Lung microvascular endothelial cell (primary cell): ENCODE data around the gene SMPX. TPM values are rescaled to one million over a fixed set of nuclear protein-coding genes. Genes with fewer than 3 reads are reported as not detected.

Experiments used
- DNase-seq, 2 donors: peaks; one replicate each; pipeline versions ENCODE4 v3.0.0 to v3.0.0-alpha.2; 2010; ENCODE audit warnings: low read depth in 2 of 2
- total RNA-seq: library from RNA; depleted of rRNA; stranded (reverse); fragments of >200 nt; gene quantifications from 2 replicates; pipeline ENCODE4 v1.2.1, GENCODE V29; 2014

The SMPX gene
- total RNA-seq, 1 donor from 2014 or later = not detected

DNA sequence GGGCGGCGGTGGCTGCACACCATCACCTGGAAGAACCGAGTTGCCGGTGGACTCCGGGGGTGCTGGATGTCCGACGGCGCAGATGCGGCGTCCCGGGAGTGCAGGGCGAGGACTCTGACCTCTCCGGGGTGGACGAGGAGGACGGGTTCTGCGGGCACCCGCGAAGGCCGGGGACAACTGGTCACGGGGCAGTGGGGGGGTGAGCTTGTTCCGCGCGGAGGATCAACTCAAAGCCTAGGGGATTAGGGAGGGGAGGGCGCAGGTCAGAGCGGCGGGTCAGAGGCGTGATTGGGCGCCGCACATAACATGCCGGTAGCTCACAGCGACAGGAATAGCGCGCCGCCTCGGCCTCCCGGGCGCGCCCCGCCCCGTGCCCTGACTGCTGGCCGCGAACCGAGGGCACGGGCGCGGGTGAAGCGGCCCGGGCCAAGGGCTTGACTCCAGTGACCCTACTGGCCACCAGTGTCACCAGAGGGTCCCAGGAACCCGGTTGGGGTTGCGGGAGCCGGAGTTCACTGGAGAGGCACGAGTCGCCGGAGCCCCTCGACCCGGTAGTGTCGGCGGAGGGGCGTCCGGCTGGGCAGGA is 99.7 kb downstream of the SMPX start, which contains the start of gene KLHL34:
KLHL34 (minus strand) TSS at position 179 of the 586 bp plus-strand sequence. CDS start 542 bp downstream, outside the sequence.
- no peak for DNase-seq

- DNase-seq = no peak
Observed at GRCh38 chrX:21657318-21658151, 100.4 kb downstream of the SMPX start.

DNA sequence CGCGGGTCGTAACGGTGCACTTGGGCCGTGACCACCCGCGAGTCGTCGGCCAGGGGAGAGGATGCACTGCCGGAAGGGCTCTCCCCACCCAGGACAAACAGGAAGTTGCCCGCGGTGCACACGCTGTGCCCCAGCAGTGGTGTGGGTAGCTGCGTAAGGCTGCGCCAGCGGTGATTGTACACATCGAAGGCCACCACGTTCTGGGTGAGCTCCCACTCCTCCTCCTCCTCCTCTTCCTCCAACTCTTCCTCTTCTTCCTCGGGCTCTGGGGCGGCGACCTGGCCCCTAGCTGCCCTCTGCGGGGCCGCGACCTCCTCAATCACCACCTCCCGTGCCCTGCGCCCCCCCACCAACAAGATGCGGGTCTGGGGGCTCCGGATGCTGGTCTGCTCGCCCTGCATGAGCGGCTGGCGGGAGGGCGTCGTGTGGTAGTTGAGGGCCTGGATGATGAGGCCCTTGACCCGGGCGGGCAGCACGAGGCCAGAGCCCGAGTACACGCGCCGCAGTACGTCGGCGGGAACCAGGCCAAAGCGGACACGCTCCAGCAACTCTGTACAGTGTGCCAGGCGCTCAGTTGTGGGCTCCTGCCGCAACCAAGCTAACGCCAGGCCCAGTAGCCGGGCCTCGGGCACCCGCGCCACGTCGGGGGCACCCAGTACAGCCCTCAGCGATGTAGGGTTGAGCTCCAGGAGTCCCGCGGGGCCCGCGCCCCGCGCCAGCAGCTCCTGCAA is 101.2 kb downstream of the SMPX start:
- no peak for DNase-seq

Other genes starting within 250 kb of the SMPX start
- not detected in 2 replicates for gene KLHL34, start 99.8 kb downstream of the SMPX start, total RNA-seq
- 3.5 and 3.8 TPM in 2 replicates for gene MBTPS2, start 81.5 kb upstream of the SMPX start, total RNA-seq
- 0.65 and 0.79 TPM in 2 replicates for gene YY2, start 97.9 kb upstream of the SMPX start, total RNA-seq
- gene SMS, start 182.6 kb upstream of the SMPX start, total RNA-seq = 99.4 and 137 TPM in 2 replicates